Fibroblast of skin of abdomen (primary cell): Measurements from ENCODE around the gene GPR78. TPM values are rescaled to one million over a fixed set of nuclear protein-coding genes. Genes with fewer than 3 reads are reported as not detected.

Experiments used
- DNase-seq: peaks from one replicate; pipeline ENCODE4 v3.0.0-alpha.2; 2013
- polyA plus RNA-seq, 2 experiments: library from polyadenylated mRNA; unstranded; fragments of 120-200 nt; gene quantifications; one replicate each; pipeline ENCODE4 v1.2.1, GENCODE V29; 2013; ENCODE audit not compliant: insufficient read length in 2 of 2

GPR78 gene
- polyA plus RNA-seq (2013, experiment 1 of 2; ENCODE audit: insufficient read length): 0.19 TPM
- 0.19 TPM for polyA plus RNA-seq (2013, experiment 2 of 2; ENCODE audit: insufficient read length)

- DNase-seq: peak; percentile 48
These were observed at the start of gene GPR78 for GRCh38 chr4:8580321-8581093. GPR78 (plus strand) TSS chr4:8580392; CDS start chr4:8580983, 591 bp downstream.

GRCh38 chr4:8532245-8532781 lies 47.9 kb upstream of the GPR78 start:
- no peak for DNase-seq

- no peak for DNase-seq
These were observed 46.8 kb upstream of the GPR78 start for GRCh38 chr4:8533274-8533865.

- no peak for DNase-seq
These were observed 46.1 kb upstream of the GPR78 start for GRCh38 chr4:8534129-8534528.

- no peak for DNase-seq
These were observed 45.6 kb upstream of the GPR78 start for GRCh38 chr4:8534611-8535010.

- DNase-seq: no peak
These were observed 43.7 kb upstream of the GPR78 start for GRCh38 chr4:8536467-8536866.

- DNase-seq: peak; percentile 79
These were observed 43.1 kb upstream of the GPR78 start for GRCh38 chr4:8537041-8537461.

- no peak for DNase-seq
These were observed 42.0 kb upstream of the GPR78 start for GRCh38 chr4:8538076-8538702.

GRCh38 chr4:8538703-8539567 lies 41.3 kb upstream of the GPR78 start:
- peak; percentile 35 for DNase-seq

GRCh38 chr4:8539661-8540060 lies 40.5 kb upstream of the GPR78 start:
- no peak for DNase-seq

- DNase-seq: no peak
These were observed 40.1 kb upstream of the GPR78 start for GRCh38 chr4:8540072-8540471.

GRCh38 chr4:8540586-8540985 lies 39.6 kb upstream of the GPR78 start:
- no peak for DNase-seq

GRCh38 chr4:8540991-8541390 lies 39.2 kb upstream of the GPR78 start:
- no peak for DNase-seq

- DNase-seq: no peak
These were observed 38.0 kb upstream of the GPR78 start for GRCh38 chr4:8541981-8542715.

GRCh38 chr4:8542776-8543525 lies 37.2 kb upstream of the GPR78 start:
- DNase-seq: no peak

- no peak for DNase-seq
These were observed 36.6 kb upstream of the GPR78 start for GRCh38 chr4:8543623-8544022.

- no peak for DNase-seq
These were observed 35.9 kb upstream of the GPR78 start for GRCh38 chr4:8544282-8544681.

- DNase-seq: peak; percentile 57
These were observed 35.3 kb upstream of the GPR78 start for GRCh38 chr4:8544741-8545438.

GRCh38 chr4:8545439-8545765 lies 34.8 kb upstream of the GPR78 start:
- DNase-seq: no peak

GRCh38 chr4:8546766-8547107 lies 33.5 kb upstream of the GPR78 start:
- no peak for DNase-seq
